Inflammatory macrophage treated with lipopolysaccharide for 1 hour (primary cell): ENCODE data around the gene REXO2.

Experiments used
- DNase-seq, 2 donors: peaks; one replicate each; pipeline ENCODE4 v3.0.0-alpha.2; 2020 to 2022

Gene REXO2

GRCh38 chr11:114440971-114441763, 1.9 kb downstream of the REXO2 start:
- no peak for DNase-seq

- DNase-seq = no peak
Measured at GRCh38 chr11:114441921-114442320, 2.7 kb downstream of the REXO2 start.

GRCh38 chr11:114442536-114442935, 3.3 kb downstream of the REXO2 start:
- no peak for DNase-seq

DNA sequence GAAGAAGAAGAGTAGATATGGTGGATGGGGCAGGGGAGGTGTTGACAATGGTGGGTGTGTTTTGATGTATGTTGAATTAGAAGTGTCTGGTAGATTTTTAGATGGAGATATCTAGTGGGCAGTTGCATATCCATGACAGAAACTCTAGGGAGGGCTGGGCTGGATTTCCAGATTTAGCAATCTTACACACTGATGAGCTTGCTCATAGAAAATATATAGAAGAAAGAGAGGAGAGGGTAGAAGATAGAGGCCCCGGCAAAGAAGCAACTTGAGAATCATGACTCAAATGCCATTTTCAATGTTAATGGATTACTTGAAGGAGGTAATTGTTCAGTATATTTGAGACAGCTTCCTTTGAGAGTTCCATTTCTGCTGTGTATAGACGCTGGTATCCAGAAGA, 8.2 kb downstream of the REXO2 start:
- no peak for DNase-seq

GRCh38 chr11:114447892-114448291, 8.6 kb downstream of the REXO2 start:
- no peak for DNase-seq

DNA sequence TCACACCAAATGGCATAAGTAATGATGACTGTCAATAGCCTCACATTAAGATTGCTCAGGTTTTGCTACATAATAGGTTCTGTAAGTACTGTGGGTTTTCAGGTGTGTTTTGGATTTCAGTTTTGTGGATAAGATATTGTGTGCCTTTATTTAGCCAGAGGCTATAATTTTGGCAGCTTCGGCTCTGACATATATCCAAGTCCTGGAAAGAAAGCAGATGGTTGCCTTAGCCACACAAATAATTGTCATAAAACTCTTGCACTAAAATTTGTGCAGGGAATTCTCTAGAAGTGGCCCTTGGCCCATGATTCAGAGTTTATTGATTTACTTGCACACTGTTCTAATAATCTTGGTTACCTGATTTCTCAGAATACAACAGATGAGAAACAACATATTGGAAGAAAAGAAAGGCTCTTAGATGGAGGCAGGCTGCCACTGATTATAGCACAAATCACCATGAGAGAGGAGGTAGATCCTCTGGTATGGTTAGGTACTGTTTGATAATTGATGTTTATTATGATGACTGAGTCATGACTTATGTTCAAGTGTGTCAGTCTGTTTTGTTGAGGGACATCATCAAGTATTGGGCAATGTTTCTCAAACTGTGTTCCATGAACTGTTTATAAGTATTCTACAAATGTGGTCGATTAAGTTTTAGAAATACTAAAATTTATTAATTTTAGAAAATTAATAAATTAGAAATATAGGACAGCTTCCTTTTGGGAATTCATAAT, 9.6 kb downstream of the REXO2 start:
- DNase-seq = no peak

GRCh38 chr11:114449845-114450244, 10.6 kb downstream of the REXO2 start:
- DNase-seq = no peak

DNA sequence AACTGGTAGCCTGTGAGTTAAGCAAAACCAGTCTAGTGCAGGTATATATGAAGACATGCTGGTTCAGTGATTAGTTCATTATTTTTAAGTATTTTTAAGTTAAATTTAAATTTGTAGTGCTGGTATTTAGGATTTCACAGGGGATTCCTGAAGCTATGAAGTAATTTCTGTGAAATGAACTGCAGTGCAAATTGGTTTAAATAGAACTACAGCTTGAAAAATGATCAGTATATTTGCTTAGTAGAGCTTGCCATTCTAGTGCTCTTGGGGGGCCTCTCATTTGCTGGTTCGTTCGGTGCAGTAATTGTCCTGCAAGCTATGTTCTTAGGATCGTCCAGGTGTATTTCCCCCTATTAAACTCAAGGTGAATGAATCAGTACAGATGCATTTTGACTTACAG, 13.1 kb downstream of the REXO2 start:
- DNase-seq = no peak

DNA sequence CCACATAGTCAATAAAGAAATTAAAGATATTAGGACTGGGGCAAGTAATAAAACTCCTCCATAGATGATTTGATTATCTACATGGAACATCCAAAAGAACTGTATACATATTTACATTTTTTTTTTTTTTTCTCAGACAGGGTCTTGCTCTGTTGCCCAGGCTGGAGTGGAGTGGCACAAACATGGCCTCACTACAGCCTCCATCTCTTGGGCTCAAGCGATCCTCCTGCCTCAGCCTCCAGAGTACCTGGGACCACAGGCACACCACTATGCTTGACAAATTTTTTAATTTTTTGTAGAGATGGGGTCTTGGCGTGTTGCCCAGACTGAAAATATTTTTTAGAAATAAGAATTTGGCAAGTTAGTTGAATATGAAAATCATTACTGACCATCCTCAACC, 24.7 kb downstream of the REXO2 start:
- DNase-seq = no peak

GRCh38 chr11:114466742-114467141, 27.5 kb downstream of the REXO2 start:
- no peak for DNase-seq

GRCh38 chr11:114472661-114473060, 33.4 kb downstream of the REXO2 start:
- no peak for DNase-seq

DNA sequence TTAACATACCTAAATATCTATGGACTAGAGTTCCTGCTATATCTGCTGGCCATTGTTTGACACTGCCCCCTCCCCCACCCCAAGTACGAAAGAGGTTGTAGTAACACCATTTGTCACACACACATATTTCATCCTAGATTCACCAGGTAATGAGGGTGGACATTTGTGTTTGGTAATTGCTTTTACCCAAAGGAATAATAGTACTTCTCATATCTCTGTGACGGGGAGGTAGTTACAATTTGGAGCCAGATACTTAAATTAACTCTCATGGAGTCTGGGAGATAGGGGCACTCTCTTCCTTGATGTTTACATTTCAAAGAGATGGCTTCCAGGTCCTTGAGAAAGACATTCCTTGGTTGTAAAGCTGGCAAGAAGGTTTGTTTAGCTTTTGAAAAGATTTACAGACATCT, 38.7 kb downstream of the REXO2 start:
- no peak for DNase-seq

DNA sequence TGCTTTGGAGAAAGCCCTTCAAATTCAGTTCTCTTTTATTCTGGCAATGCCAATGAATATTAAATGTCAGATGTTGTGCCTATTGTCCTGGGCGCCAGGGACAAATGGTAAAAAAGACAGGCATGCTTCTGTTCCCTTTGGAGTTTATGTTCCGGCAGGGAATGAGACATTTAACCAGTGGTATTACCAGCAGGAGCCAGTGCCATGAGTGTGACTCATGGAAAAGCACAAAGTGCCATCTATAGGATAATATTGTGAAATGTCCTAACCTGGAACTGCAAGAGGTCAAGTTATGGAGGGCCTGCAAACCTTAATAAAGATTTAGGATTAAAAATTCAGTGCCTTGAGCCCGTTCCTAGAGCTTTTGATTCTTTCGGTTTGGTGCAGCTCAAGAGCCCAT, 39.5 kb downstream of the REXO2 start:
- no peak for DNase-seq

DNA sequence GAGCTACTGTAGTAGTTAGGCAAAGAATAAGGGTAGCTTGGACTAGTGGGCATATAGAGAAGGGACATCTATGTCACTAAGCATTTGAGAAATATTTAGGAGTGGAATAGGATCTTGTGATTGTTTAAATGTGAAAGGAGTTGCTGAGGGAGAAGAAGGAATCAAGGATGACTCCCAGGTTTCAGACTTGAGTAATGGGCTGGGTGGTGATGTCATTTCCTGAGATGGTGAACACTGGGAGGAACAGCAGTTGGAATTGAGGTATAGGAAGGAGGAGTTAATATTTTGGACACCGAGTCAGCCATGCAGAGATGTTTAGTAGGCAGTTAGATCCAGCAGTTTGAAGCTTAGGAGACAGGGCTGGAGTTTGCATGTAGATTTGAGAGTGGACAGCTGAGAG, 40.1 kb downstream of the REXO2 start:
- DNase-seq = no peak

DNA sequence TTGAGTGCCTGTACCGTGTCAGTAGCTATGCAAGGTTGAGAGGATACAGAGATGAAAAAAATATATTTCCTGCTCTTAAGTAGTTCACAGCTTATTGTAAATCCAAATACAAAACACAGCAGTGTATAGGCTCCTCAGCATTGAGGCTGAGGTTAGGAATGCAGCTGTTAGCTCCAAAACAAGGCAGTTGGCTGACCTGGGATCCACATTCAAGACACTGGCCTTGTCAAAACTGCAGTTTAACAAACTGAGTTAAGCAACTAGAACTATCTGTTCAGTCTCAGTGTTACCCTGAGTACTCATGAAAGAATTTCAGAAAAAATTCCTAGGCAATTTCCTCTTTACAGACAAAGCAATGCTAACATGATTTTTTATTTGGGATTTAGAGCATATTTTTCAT, 42.8 kb downstream of the REXO2 start:
- DNase-seq = no peak

DNA sequence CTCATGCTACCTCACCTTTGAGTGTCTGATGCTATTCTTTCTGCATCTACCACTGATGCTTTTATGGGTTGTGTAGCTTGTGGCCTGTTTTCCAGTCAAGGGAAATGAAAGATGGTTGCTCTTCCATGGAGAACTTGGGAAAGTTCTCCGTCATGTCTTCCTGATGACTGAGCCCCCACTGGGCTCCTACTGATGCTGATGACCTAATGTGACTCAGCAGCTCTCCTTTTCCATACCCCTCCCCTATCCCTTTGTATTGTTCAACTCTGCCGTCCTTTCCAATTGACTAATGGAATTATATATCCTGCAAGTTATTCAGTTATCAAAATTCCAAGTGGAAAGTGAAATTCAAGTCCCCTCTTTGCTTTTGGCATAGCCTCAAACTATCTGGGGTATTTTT, 44.7 kb downstream of the REXO2 start:
- no peak for DNase-seq

GRCh38 chr11:114496915-114497314, 57.6 kb downstream of the REXO2 start:
- no peak for DNase-seq

DNA sequence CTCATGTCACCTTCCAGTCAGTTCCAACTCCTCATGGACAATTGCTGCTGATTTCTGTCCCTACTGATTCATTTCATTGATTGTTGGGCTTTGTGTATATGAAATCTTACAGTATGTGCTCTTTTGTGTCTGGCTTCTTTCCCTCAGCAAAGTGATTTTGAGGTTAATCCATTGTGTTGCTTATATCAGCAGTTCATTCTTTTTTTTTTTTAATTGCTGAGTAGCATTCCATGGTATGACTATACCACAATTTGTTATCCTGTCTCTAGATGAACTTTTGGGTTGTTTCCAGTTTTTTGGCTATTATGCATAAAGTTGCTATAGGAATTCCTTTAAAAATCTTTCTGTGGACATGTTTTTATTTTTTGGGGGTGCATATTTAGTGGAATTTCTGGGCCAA, 60.5 kb downstream of the REXO2 start:
- no peak for DNase-seq
